Measurements from ENCODE around the gene FAM169A. TPM values are rescaled to one million over a fixed set of nuclear protein-coding genes. Genes with fewer than 3 reads are reported as not detected.
A peak's percentile ranks its signal among the peaks of the same experiment; 100 is the strongest.
"Not testable (repeated sequence)": the region's sequence is repeated elsewhere in the genome, so short reads cannot be mapped to it uniquely, and the experiment has no call there.

The FAM169A gene
- total RNA-seq, 1 donor from 2014 or later: 11.9 TPM

DNA sequence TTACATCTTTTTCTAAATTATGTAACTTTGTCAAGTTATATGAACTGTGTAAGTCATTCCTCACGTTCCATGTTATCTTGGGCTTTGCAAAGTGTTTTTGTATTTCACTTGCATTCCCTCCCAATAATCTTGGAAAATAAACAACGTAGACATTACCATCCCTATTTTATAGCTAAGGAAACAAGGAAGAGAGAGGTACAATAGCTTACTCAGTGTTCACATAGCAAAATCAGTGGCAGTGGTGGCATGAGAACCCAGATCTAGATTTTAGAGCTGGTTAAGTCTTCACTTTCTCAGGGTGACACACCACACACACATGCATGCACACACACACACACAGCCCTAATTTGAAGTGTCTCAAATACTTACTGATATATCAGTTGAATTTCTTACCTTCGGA is 65.0 kb downstream of the FAM169A start:
- no peaks in the 10 kb centered on the region for H4K20me1 ChIP-seq (ENCODE audit: insufficient read depth, low read length)
- H3K36me3 ChIP-seq (ENCODE audit: insufficient read depth, low read length): no peaks in the 10 kb centered on the region
- H3K4me3 Mint-ChIP-seq (ENCODE audit: unreplicated experiment): no peak overlapping the region
- TF ChIP-seq EZH2 (IDR thresholded peaks at IDR 0.05; ENCODE audit: insufficient read depth, low read length) (no peak), CTCF (IDR thresholded peaks at IDR 0.05; ENCODE audit: insufficient read depth, low read depth, low read length) (no peak)
- no peaks in the 10 kb centered on the region for H3K9me3 ChIP-seq (ENCODE audit: insufficient read depth, low read depth, low read length)
- DNase-seq (ENCODE audit: low read depth) (no peak), FAIRE-seq (no peak)
- no peak overlapping the region for H3K9ac ChIP-seq (ENCODE audit: low read length)
- H3K9me3 Mint-ChIP-seq (ENCODE audit: unreplicated experiment): no peaks in the 10 kb centered on the region
- H3K27ac ChIP-seq (ENCODE audit: low read depth, low read length): no peak overlapping the region
- no peaks in the 10 kb centered on the region for H3K27me3 Mint-ChIP-seq (ENCODE audit: low read depth, unreplicated experiment)
- no peak overlapping the region for H3K4me3 ChIP-seq (ENCODE audit: insufficient read depth, low read depth, low read length)
- no peaks in the 10 kb centered on the region for H3K27me3 ChIP-seq (ENCODE audit: insufficient read depth, low read length)
- peaks cover 10% of the 10 kb centered on the region for H3K4me1 Mint-ChIP-seq (ENCODE audit: low read depth, unreplicated experiment)
- H3K79me2 ChIP-seq (ENCODE audit: insufficient read depth, low read length): no peaks in the 10 kb centered on the region
- no peak overlapping the region for H3K4me2 ChIP-seq (ENCODE audit: low read length)
- no peak overlapping the region for H2AFZ ChIP-seq (ENCODE audit: low read depth, low read length)
- H3K4me1 ChIP-seq (ENCODE audit: insufficient read depth, low read length): no peaks in the 10 kb centered on the region
- no peaks in the 10 kb centered on the region for H3K36me3 Mint-ChIP-seq (ENCODE audit: low read depth, unreplicated experiment)
- H3K27ac Mint-ChIP-seq (ENCODE audit: unreplicated experiment): no peak overlapping the region

- H3K9me3 Mint-ChIP-seq (ENCODE audit: unreplicated experiment): no peaks in the 10 kb centered on the region
- Histone ChIP-seq H3K79me2 (ENCODE audit: insufficient read depth, low read length) (no peaks in the 10 kb centered on the region), H3K36me3 (ENCODE audit: insufficient read depth, low read length) (no peaks in the 10 kb centered on the region), H3K4me1 (ENCODE audit: insufficient read depth, low read length) (no peaks in the 10 kb centered on the region), H3K9ac (ENCODE audit: low read length) (no peak overlapping the region), H3K4me2 (ENCODE audit: low read length) (peak overlapping the region; percentile 25), H3K27me3 (ENCODE audit: insufficient read depth, low read length) (no peaks in the 10 kb centered on the region), H3K4me3 (ENCODE audit: insufficient read depth, low read depth, low read length) (no peak overlapping the region), H3K9me3 (ENCODE audit: insufficient read depth, low read depth, low read length) (no peaks in the 10 kb centered on the region), H2AFZ (ENCODE audit: low read depth, low read length) (peak overlapping the region; percentile 20), H3K27ac (ENCODE audit: low read depth, low read length) (no peak overlapping the region), H4K20me1 (ENCODE audit: insufficient read depth, low read length) (no peaks in the 10 kb centered on the region)
- DNase-seq (ENCODE audit: low read depth) (peak; percentile 30), FAIRE-seq (no peak)
- no peak for TF ChIP-seq CTCF (IDR thresholded peaks at IDR 0.05; ENCODE audit: insufficient read depth, low read depth, low read length)
- TF ChIP-seq EZH2 (IDR thresholded peaks at IDR 0.05; ENCODE audit: insufficient read depth, low read length): no peak
- no peaks in the 10 kb centered on the region for H3K36me3 Mint-ChIP-seq (ENCODE audit: low read depth, unreplicated experiment)
- no peak overlapping the region for H3K4me3 Mint-ChIP-seq (ENCODE audit: unreplicated experiment)
- no peaks in the 10 kb centered on the region for H3K27me3 Mint-ChIP-seq (ENCODE audit: low read depth, unreplicated experiment)
- peaks cover 10% of the 10 kb centered on the region for H3K4me1 Mint-ChIP-seq (ENCODE audit: low read depth, unreplicated experiment)
- H3K27ac Mint-ChIP-seq (ENCODE audit: unreplicated experiment): peak overlapping the region; percentile 77
Measured at GRCh38 chr5:74798977-74799911, 66.9 kb downstream of the FAM169A start.

DNA sequence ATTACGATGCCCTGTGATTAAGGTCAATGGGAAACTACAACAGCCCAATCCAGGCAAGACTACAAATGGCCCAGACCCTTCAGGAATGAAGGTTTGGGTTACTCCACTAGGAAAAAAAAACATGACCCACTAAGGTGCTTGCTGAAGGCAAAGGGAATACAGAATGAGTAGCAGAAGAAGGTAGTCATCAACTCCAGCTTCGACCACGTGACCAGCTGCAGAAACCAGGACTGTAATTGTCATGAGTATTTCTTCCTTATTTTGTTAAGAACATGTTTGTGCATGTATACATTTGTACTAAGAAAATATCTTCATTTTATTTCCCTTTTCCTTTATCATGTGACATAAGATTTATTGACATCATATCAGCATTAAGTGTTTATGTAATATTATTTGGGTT is 74.5 kb downstream of the FAM169A start:
- not testable (repeated sequence) for H3K4me3 ChIP-seq (ENCODE audit: insufficient read depth, low read depth, low read length); H3K27ac Mint-ChIP-seq (ENCODE audit: unreplicated experiment); H2AFZ ChIP-seq (ENCODE audit: low read depth, low read length); H3K4me1 ChIP-seq (ENCODE audit: insufficient read depth, low read length); DNase-seq (ENCODE audit: low read depth); H3K79me2 ChIP-seq (ENCODE audit: insufficient read depth, low read length); FAIRE-seq; H3K4me1 Mint-ChIP-seq (ENCODE audit: low read depth, unreplicated experiment); H3K27me3 Mint-ChIP-seq (ENCODE audit: low read depth, unreplicated experiment); H3K9ac ChIP-seq (ENCODE audit: low read length); H3K4me3 Mint-ChIP-seq (ENCODE audit: unreplicated experiment); H3K36me3 ChIP-seq (ENCODE audit: insufficient read depth, low read length); H3K9me3 ChIP-seq (ENCODE audit: insufficient read depth, low read depth, low read length); H3K4me2 ChIP-seq (ENCODE audit: low read length); H4K20me1 ChIP-seq (ENCODE audit: insufficient read depth, low read length); H3K27ac ChIP-seq (ENCODE audit: low read depth, low read length); H3K27me3 ChIP-seq (ENCODE audit: insufficient read depth, low read length)
- Mint-ChIP-seq H3K9me3 (ENCODE audit: unreplicated experiment) (peaks cover 13% of the 10 kb centered on the region), H3K36me3 (ENCODE audit: low read depth, unreplicated experiment) (peaks cover 35% of the 10 kb centered on the region)

Measured in astrocyte (in vitro differentiated cells and primary cell).